IPS DF 4.7 (cell line): ENCODE measurements around the gene OR6J1.
"Not testable (repeated sequence)": the region's sequence is repeated elsewhere in the genome, so short reads cannot be mapped to it uniquely, and the experiment has no call there.

Experiments used
- DNase-seq: peaks from one replicate; pipeline ENCODE4 v3.0.0-alpha.2; 2013; ENCODE audit warnings: low spot score; ENCODE audit errors: extremely low read depth

OR6J1 gene

DNA sequence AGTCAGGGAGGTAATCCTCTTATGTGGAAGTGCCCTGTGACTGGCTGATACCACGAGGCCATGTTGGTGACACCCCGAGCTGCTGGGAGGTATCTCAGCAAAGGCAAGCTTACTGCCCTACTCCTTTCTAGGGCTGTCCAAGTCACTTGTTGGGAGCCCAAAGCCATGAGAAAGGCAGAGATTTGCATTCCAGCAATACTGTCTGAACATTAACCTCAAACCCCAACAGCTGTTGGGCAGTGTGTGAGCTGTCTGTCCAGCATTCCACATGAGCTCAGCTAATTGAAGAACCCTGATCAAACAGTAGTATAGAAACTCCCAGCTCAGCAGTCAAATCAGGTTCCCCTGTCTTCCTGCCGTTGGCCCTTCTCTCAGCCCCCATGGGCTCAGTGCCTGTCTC is 36.9 kb downstream of the OR6J1 start:
- no peak for DNase-seq

- no peak for DNase-seq
Measured at GRCh38 chr14:22606380-22606779, 37.8 kb downstream of the OR6J1 start.

GRCh38 chr14:22602862-22603261 is 41.3 kb downstream of the OR6J1 start:
- DNase-seq: no peak

DNA sequence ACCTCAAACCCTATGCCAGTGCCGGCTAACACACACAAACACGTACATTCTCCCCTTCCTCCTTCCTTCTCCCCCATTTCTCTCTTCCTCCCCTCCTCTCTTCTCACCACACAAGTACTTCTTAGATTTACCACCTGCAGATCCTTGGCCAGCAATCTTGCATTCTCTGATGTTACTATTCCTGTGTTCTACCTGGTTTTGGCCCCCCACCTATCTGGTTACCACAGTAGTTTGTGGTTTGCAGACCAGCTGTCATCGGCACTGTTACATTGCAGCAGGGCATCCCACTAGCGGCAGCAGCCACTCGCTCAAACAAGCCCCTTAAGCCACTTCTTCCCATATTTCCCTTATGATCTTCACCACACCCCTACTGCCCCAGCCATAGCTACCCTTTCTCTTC is 42.2 kb downstream of the OR6J1 start:
- DNase-seq: no peak

GRCh38 chr14:22601456-22601855 is 42.7 kb downstream of the OR6J1 start:
- DNase-seq: no peak

DNA sequence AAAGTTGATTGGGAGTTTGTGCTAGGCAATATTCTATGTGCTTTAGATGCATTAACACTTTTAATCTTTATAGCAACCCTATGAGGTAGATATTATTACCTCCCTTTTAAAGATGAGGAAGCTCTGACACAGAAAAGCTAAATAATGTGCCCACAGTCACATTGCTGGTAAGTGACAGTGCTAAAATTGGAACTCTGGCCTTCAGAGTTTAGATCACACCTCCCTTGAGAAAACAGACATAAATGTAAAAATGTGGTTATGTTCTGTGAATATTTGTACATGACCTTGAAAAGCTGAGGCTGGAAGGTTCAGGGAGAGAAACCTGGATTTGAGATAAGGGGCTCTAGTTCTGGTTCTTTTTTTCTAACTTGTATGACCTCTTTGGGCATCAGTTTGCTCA is 44.1 kb downstream of the OR6J1 start:
- no peak for DNase-seq

DNA sequence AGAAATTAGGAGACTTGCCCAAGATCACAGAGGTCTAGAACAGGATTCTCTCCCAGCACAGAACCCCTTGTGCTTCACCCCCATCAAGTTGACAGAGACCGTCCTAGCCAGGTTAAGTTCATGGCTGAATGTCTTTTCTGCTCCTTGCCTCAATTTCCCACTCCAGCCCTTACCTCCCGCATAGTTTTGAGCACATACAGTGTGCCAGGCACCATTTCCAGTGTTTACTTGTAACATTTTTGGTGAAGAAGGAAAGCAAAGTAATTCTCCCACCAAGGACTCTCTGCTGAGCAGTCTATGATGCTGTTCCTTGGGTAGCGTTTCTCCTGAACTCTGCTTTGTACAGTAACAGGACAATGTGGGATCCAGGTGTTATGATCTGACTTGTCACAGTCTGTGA is 44.8 kb downstream of the OR6J1 start:
- DNase-seq: no peak

DNA sequence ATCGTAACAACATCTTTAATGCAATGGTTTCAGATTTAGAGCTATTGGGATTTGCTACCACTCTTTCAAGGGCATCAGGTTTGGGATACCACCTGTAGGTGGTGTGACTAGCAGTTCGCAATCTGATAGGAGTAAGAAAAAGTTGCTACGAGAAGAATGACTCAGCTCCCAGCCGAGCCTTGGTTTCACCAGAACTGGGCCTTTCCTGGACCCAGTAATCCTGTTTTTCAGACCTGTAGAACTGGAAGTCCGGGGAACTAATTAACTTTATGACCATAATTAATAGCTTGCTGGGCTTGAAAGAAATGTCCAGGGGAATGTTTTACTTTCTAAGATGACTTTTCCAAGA is 45.3 kb downstream of the OR6J1 start:
- no peak for DNase-seq

- no peak for DNase-seq
Measured at GRCh38 chr14:22598099-22598895, 45.9 kb downstream of the OR6J1 start, which contains the start of gene ABHD4. Gene ABHD4, plus strand, starts transcription at chr14:22598300. Its CDS starts 7 bp downstream, at chr14:22598307.

DNA sequence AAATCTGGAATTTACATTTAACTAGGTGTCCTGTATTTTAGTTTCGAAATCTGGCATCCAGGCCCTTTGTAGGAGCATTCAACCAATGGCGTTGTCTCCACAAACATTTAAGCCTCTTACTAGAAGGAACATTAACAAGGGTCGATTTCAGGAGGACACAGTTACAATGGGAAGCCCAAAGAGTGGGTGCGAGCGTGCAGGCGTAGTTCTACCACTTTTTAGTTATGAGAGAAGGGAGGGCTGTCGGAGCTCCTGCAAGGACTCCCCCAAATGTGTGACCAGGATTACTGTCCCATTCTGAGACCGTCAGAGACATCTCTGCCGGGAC is 46.4 kb downstream of the OR6J1 start:
- DNase-seq: no peak

DNA sequence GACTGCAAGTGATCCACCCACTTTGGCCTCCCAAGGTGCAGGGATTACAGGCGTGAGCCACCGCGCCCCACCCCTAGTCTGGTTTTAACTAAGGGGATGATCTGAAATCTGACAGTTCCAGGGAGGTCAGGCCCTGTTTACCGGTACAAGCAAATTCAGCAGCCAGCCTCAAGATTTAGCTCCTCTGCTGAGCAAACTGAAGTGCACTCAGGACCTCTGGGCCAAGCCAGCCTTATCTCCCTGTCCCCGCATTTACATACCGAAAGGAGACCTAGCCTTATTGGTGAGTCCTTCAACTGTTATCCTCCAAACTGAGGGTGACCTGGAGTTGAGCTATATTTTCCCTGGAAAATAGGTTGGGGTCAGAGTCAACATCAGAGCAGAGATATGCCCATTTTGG is 46.9 kb downstream of the OR6J1 start:
- DNase-seq: no peak

DNA sequence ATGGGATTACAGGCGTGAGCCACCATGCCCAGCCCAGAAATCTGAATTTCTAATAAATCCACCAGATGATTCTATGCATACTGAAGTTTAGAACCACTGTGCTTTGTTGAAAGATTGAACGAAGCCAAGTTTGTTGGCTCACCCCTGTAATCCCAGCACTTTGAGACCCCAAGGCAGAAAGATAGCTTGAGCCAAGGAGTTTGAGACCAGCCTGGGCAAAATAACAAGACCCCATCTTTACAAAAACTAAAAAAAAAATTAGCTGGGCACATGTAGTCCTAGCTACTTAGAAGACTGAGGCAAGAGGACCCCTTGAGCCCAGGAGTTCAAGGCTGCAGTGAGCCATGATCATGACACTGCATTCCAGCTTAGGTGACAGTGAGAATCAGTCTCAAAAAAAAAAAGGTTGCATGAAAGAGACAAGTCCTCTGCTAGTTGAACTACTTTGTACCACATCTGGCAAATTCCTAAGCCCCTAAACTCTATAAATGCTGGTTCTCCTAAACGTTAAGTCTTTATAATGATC is 47.7 kb downstream of the OR6J1 start:
- DNase-seq: no peak

DNA sequence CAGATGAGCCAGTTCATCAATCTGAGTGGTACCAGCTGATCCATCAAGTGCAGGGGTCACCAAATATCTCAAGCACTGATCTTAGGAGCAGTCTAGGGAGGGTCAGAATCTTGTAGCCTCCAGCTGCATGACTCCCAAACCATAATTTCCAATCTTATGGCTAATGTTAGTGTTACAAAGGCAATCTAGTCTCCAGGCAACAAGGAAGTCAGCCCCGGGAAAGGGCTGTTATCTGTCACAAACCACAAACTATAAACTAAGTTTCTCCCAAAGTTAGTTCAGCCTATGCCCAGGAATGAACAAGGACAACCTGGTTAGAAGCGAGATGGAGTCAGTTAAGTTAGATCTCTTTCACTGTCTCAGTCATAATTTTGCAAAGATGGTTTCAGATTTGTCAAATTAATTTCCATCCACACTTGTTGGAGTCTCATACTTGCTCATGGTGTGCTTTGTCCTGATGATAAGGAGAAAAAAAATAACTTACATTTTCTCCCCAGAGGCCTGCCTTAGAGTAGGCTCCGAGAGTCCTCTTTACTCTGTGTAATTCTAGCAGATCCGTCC is 49.9 kb downstream of the OR6J1 start:
- DNase-seq: no peak

GRCh38 chr14:22593601-22594000 is 50.6 kb downstream of the OR6J1 start:
- DNase-seq: no peak

GRCh38 chr14:22593189-22593588 is 51.0 kb downstream of the OR6J1 start:
- DNase-seq: no peak

DNA sequence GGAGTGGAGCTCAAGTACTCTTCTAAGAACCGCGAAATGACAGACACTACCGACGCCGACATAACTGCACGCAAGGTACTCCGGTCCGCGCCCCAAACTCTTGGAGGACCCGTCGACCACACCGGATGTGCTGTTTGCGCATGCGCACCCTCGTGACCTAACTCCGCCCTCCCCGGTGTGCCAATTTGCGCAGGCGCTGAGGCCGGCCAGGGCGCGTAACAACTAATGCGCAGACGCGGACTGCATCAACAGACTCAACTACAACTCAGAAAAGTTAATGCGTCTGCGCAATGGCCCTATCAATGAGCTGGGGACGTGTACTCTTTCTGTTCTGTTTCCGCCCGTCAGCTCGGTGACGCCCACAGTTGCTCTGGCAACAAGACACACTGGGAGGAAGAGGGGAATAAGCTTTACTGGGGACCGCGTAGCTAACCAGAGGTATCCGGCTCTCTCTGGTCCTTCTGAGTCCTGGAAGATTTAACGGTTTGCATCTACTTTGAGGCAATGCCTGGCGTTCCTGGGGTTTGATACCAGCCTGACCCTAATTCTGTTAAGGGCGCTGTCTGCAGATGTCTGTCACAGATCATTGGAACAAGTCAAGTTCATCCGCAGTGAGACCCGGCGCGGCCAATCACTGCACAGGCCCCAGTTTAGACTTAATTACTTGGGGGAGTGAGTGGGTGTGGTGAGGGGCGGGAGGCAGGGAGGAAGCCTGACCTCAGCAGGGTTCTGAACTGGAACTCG is 54.9 kb downstream of the OR6J1 start, which contains the start of gene DAD1:
DAD1 (minus strand) TSS at position 129 of the 744 bp plus-strand sequence; CDS start at position 62, 67 bp downstream.
- peak; percentile 96 for DNase-seq

- no peak for DNase-seq
Measured at GRCh38 chr14:22588526-22589095, 55.5 kb downstream of the OR6J1 start.

GRCh38 chr14:22587677-22588422 is 56.3 kb downstream of the OR6J1 start:
- not testable (repeated sequence) for DNase-seq

DNA sequence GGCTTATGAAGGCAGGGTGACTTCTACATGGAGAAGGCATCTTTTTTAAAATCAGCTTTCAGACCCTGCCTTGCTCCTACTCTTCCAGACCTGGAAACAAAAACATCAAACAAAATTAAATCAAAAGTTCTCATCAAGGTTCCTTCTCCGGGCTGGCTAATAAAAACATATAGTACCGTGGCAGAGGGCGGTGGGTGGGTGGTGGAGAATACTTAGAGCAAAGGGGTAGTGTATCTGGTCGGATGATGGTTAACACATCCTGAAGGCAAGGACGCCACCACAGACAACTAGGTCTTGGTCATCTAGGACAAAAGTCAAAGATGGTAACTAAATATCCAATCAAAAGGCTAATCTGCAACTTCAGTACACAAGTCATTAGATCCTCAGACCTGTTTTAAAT is 56.9 kb downstream of the OR6J1 start:
- DNase-seq: no peak

DNA sequence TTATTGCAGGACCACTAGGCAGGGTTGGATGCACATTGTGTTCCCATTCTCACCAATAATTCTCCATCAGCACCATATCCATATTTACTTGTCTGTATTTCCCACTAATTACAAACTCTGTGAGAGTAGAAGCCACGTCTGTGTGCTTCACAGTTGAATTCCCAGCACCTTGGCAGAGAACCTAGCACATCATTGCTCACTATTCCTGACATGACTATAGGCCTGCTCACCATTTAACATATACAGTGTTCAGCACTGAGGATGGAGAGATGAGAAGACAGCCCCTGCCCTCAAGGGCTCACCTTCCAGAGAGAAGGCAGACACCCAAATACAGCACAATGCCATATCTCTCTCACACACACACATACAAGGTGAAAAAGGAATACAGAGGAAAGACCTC is 60.2 kb downstream of the OR6J1 start:
- DNase-seq: no peak
